OCI-LY3 (cell line): ENCODE data around the gene LRRTM3.

Source experiments
- H2AFZ ChIP-seq: fragments of 200-600, 300-600 bp; shearing (Covaris generic); 2 replicates; pipeline ENCODE4 v1.6.0; 2014; ENCODE audit warnings: antibody characterized with exemption, low read depth, low read length
- H3K27ac ChIP-seq: fragments of 200-600, 300-600 bp; sonication (generic); 2 replicates; pipeline ENCODE4 v1.5.1; 2014; ENCODE audit warnings: mild to moderate bottlenecking, low read length, moderate library complexity, mixed read lengths
- H3K27me3 ChIP-seq: fragments of 200-600, 300-600 bp; sonication (generic); 2 replicates; pipeline ENCODE4 v1.6.1; 2014; ENCODE audit warnings: low read depth, low read length, mixed read lengths
- H3K36me3 ChIP-seq: fragments of 200-600, 300-600 bp; sonication (generic); replicated peaks from 2 replicates; pipeline ENCODE3; 2014; ENCODE audit warnings: low read depth, low read length, mixed read lengths
- H3K4me1 ChIP-seq: fragments of 300-600, 200-600 bp; sonication (generic); 2 replicates; pipeline ENCODE4 v1.6.1; 2014; ENCODE audit warnings: low read length, mixed read lengths
- H3K4me2 ChIP-seq: fragments of 200-600, 300-600 bp; sonication (generic); 2 replicates; pipeline ENCODE4 v1.6.1; 2014; ENCODE audit warnings: low read length, mixed read lengths
- H3K4me3 ChIP-seq: fragments of 300-600, 200-600 bp; sonication (generic); 2 replicates; pipeline ENCODE4 v1.5.1; 2014; ENCODE audit warnings: antibody characterized with exemption, mild to moderate bottlenecking, low read length, moderate library complexity
- H3K79me2 ChIP-seq: fragments of 300-600, 200-600 bp; shearing (Covaris generic); 2 replicates; pipeline ENCODE4 v1.6.1; 2014; ENCODE audit warnings: mild to moderate bottlenecking, low read length, mixed read lengths
- H3K9ac ChIP-seq: fragments of 300-600, 200-600 bp; shearing (Covaris generic); 2 replicates; pipeline ENCODE4 v1.6.0; 2014; ENCODE audit warnings: mild to moderate bottlenecking, low read length, moderate library complexity
- H3K9me3 ChIP-seq: fragments of 200-600, 300-600 bp; shearing (Covaris generic); 2 replicates; pipeline ENCODE4 v1.6.1; 2014; ENCODE audit warnings: low read length, mixed read lengths; ENCODE audit not compliant: insufficient read depth
- H4K20me1 ChIP-seq: fragments of 200-600, 300-600 bp; sonication (generic); 2 replicates; pipeline ENCODE4 v1.6.1; 2016; ENCODE audit warnings: low read length, mixed read lengths; ENCODE audit not compliant: insufficient read depth
- EZH2phosphoT487 ChIP-seq: fragments of 200-600 bp; shearing (Covaris generic); IDR thresholded peaks from 2 replicates; pipeline ENCODE4 v1.6.1; 2018; ENCODE audit warnings: antibody characterized with exemption, mixed run types, low read depth
- TF ChIP-seq, protein P1 (sequence below): fragments of 200-600, 300-600 bp; sonication (generic); IDR thresholded peaks from 2 replicates; pipeline ENCODE4 v1.5.1; 2014; ENCODE audit warnings: antibody characterized with exemption, low read length, low read depth

The LRRTM3 gene

DNA sequence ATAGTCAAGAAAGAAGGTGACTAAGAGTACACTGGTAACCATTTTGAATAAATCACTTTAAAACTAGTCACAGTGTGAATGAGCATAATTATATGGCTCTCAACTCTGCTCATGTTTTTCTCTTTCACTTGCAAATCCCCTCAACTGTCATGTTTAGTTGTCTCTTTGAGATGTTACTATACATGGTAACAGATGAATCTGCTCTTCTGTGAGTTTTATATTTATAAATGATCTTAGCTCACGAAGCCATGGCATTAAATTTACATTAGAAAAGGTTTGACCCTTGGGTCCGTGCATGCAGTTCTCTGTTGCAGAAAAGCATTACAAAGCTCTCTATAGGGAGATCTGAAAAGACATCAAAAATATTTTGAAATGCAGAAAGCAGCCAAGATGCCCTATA lies 33.0 kb upstream of the LRRTM3 start:
- Histone ChIP-seq H3K79me2 (no peaks in the 10 kb centered on the region), H3K9me3 (no peaks in the 10 kb centered on the region), H2AFZ (no peak overlapping the region), H3K4me3 (no peak overlapping the region), H3K27ac (no peak overlapping the region), H4K20me1 (no peaks in the 10 kb centered on the region), H3K4me2 (no peak overlapping the region), H3K27me3 (no peaks in the 10 kb centered on the region), H3K36me3 (no peaks in the 10 kb centered on the region), H3K4me1 (no peaks in the 10 kb centered on the region), H3K9ac (no peak overlapping the region)
- TF ChIP-seq, protein P1, sequence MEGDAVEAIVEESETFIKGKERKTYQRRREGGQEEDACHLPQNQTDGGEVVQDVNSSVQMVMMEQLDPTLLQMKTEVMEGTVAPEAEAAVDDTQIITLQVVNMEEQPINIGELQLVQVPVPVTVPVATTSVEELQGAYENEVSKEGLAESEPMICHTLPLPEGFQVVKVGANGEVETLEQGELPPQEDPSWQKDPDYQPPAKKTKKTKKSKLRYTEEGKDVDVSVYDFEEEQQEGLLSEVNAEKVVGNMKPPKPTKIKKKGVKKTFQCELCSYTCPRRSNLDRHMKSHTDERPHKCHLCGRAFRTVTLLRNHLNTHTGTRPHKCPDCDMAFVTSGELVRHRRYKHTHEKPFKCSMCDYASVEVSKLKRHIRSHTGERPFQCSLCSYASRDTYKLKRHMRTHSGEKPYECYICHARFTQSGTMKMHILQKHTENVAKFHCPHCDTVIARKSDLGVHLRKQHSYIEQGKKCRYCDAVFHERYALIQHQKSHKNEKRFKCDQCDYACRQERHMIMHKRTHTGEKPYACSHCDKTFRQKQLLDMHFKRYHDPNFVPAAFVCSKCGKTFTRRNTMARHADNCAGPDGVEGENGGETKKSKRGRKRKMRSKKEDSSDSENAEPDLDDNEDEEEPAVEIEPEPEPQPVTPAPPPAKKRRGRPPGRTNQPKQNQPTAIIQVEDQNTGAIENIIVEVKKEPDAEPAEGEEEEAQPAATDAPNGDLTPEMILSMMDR = no peak
- TF ChIP-seq EZH2phosphoT487 = no peak

DNA sequence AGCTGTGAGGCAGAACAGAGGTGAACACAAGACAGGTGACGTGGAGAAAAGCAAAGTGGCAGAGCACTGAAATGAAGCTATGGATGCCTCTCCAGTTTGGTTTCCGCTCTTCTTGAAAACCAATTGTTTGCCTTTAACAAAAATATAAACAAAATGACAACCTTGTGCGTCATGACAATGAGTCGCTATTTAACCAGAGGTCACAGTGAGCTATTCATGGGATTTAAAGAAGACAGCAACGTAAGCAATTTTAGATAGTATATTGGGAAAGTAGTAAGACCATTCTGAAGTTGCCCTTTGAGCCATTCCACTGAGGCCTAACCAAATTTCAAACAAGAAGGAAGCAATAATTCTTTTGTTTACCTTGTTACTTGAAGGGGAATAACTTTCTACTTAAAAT lies 15.2 kb upstream of the LRRTM3 start:
- no peaks in the 10 kb centered on the region for H4K20me1 ChIP-seq
- H3K4me1 ChIP-seq = no peaks in the 10 kb centered on the region
- TF ChIP-seq EZH2phosphoT487 = no peak
- TF ChIP-seq, protein P1 = no peak
- H3K4me2 ChIP-seq = no peak overlapping the region
- H3K9me3 ChIP-seq = no peaks in the 10 kb centered on the region
- H3K27me3 ChIP-seq = no peaks in the 10 kb centered on the region
- H3K27ac ChIP-seq = no peak overlapping the region
- no peak overlapping the region for H2AFZ ChIP-seq
- no peaks in the 10 kb centered on the region for H3K36me3 ChIP-seq
- no peak overlapping the region for H3K9ac ChIP-seq
- H3K4me3 ChIP-seq = no peak overlapping the region
- H3K79me2 ChIP-seq = no peaks in the 10 kb centered on the region

DNA sequence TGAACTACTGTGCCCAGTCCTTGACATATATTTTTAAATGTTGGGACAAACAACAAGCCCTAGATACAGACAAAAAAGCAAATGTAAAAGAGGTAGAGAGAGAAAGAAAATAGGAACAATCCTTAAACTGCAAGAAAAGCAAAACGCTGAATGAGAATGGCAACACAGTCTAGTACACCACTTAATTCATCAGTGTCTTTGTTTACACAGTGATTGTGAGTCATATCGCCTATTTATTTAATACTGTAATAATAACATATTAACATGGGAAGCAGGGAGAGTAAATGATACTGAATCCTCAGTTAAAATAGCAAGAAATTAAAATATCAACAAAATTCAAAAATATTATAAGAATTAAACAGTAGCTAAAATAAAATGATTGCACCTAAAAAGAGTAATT lies 9.8 kb upstream of the LRRTM3 start:
- Histone ChIP-seq H2AFZ (no peak overlapping the region), H3K36me3 (no peaks in the 10 kb centered on the region), H3K4me2 (no peak overlapping the region), H4K20me1 (no peaks in the 10 kb centered on the region), H3K27me3 (no peaks in the 10 kb centered on the region), H3K4me1 (no peaks in the 10 kb centered on the region), H3K4me3 (no peak overlapping the region), H3K79me2 (no peaks in the 10 kb centered on the region), H3K27ac (no peak overlapping the region), H3K9ac (no peak overlapping the region), H3K9me3 (no peaks in the 10 kb centered on the region)
- TF ChIP-seq, protein P1 = no peak
- no peak for TF ChIP-seq EZH2phosphoT487

DNA sequence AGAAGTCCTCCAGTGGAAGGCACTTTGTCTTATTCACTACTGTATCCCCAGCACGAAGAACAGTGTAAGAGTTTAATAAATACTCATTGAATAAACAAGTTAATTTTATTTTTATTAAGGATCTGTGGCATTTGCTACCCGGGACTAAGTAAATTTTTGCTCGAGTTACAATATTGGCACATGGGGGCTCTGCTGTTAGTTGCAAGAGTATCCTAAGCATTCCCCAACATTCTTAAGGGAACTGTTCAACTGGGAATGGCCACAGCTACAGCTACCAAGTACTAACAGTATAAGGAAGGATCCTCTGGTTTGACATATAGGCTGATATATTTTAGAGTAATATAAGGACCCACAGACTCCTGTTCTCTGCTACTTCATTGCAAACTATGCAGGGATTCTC lies 8.7 kb upstream of the LRRTM3 start:
- no peaks in the 10 kb centered on the region for H3K79me2 ChIP-seq
- H3K4me3 ChIP-seq = no peak overlapping the region
- no peak overlapping the region for H2AFZ ChIP-seq
- no peaks in the 10 kb centered on the region for H3K36me3 ChIP-seq
- H3K9ac ChIP-seq = no peak overlapping the region
- H3K4me2 ChIP-seq = no peak overlapping the region
- H3K27ac ChIP-seq = no peak overlapping the region
- TF ChIP-seq, protein P1 = no peak
- no peak for TF ChIP-seq EZH2phosphoT487
- no peaks in the 10 kb centered on the region for H4K20me1 ChIP-seq
- no peaks in the 10 kb centered on the region for H3K9me3 ChIP-seq
- no peaks in the 10 kb centered on the region for H3K4me1 ChIP-seq
- no peaks in the 10 kb centered on the region for H3K27me3 ChIP-seq
